GM23248 (cell line): Measurements from ENCODE around the gene VPS35. TPM values are rescaled to one million over a fixed set of nuclear protein-coding genes. Genes with fewer than 3 reads are reported as not detected.

Source experiments
- DNase-seq: peaks from one replicate; pipeline ENCODE4 v3.0.0-alpha.2; 2015
- H2AFZ ChIP-seq: fragments of 200-600 bp; sonication (generic); 2 replicates; pipeline ENCODE4 v1.6.1; 2016; ENCODE audit warnings: antibody characterized with exemption
- H3F3A ChIP-seq: fragments of 200-600 bp; sonication (generic); 2 replicates; pipeline ENCODE4 v1.6.1; 2016; ENCODE audit warnings: mild to moderate bottlenecking, antibody characterized with exemption, mixed run types; ENCODE audit not compliant: insufficient read depth
- H3K27ac ChIP-seq: fragments of 200-600 bp; sonication (generic); 2 replicates; pipeline ENCODE4 v1.5.1; 2016; ENCODE audit warnings: mild to moderate bottlenecking
- H3K27me3 ChIP-seq: fragments of 200-600 bp; sonication (generic); replicated peaks from 2 replicates; pipeline ENCODE4 v1.6.1; 2016; ENCODE audit warnings: mild to moderate bottlenecking; ENCODE audit not compliant: insufficient read depth
- H3K36me3 ChIP-seq: fragments of 200-600 bp; sonication (generic); 2 replicates; pipeline ENCODE4 v1.6.1; 2016; ENCODE audit warnings: low read depth, mild to moderate bottlenecking
- H3K4me1 ChIP-seq: fragments of 200-600 bp; sonication (generic); 2 replicates; pipeline ENCODE4 v1.6.1; 2016; ENCODE audit warnings: mild to moderate bottlenecking; ENCODE audit not compliant: insufficient read depth
- H3K4me2 ChIP-seq: fragments of 200-600 bp; sonication (generic); one replicate; pipeline ENCODE4 v1.6.1; 2016; ENCODE audit warnings: mild to moderate bottlenecking; ENCODE audit not compliant: unreplicated experiment
- H3K4me3 ChIP-seq: fragments of 200-600 bp; sonication (generic); 2 replicates; pipeline ENCODE4 v1.5.1; 2016; ENCODE audit warnings: mild to moderate bottlenecking
- H3K79me2 ChIP-seq: fragments of 200-600 bp; sonication (generic); 2 replicates; pipeline ENCODE4 v1.6.1; 2016; ENCODE audit warnings: mild to moderate bottlenecking; ENCODE audit not compliant: insufficient read depth
- H3K9ac ChIP-seq: fragments of 200-600 bp; sonication (generic); 2 replicates; pipeline ENCODE4 v1.6.1; 2016; ENCODE audit warnings: mild to moderate bottlenecking
- H3K9me2 ChIP-seq: fragments of 200-600 bp; sonication (generic); 2 replicates; pipeline ENCODE4 v1.6.1; 2016; ENCODE audit warnings: mixed run types, mild to moderate bottlenecking, moderate library complexity; ENCODE audit not compliant: insufficient read depth
- H3K9me3 ChIP-seq: fragments of 200-600 bp; sonication (generic); one replicate; pipeline ENCODE4 v1.6.1; 2017; ENCODE audit warnings: low read depth
- H4K20me1 ChIP-seq: fragments of 200-600 bp; sonication (generic); 2 replicates; pipeline ENCODE4 v1.6.0; 2016; ENCODE audit not compliant: insufficient read depth
- EZH2 ChIP-seq: fragments of 200-600 bp; sonication (generic); IDR thresholded peaks from 2 replicates; pipeline ENCODE4 v1.6.1; 2018; ENCODE audit warnings: antibody characterized with exemption, mild to moderate bottlenecking; ENCODE audit not compliant: insufficient read depth, poor library complexity, severe bottlenecking
- EZH2phosphoT487 ChIP-seq: fragments of 200-600 bp; sonication (generic); IDR thresholded peaks from 2 replicates; pipeline ENCODE4 v1.6.1; 2018; ENCODE audit warnings: antibody characterized with exemption, moderate library complexity, mild to moderate bottlenecking, low read depth; ENCODE audit not compliant: insufficient read depth
- WGBS, 2 experiments: methylation state at CpG; one replicate each; pipeline ENCODE4 v1.1.6; 2015 to 2017; ENCODE audit warnings: low lambda C conversion rate in 2 of 2, low coverage in 1 of 2; ENCODE audit errors: missing lambda C conversion rate in 2 of 2; 5-methylcytosine and 5-hydroxymethylcytosine counted together
- in situ Hi-C: fragments of 300-500 bp; cut with MboI; formaldehyde crosslinking; loops from 2 replicates; pipeline ENCODE4 v1.15.0; 2020
- polyA plus RNA-seq: library from polyadenylated mRNA; unstranded; fragments of >200 nt; fragmentation: Nextera tagmentation; extraction: Ambion mirVana; gene quantifications from 2 replicates; pipeline ENCODE4 v1.2.1, GENCODE V29; 2016
- total RNA-seq: library from RNA; depleted of rRNA; stranded (reverse); fragments of >200 nt; shearing (Covaris generic); gene quantifications from 2 replicates; pipeline ENCODE4 v1.2.3, GENCODE V29; 2014

The VPS35 gene
- total and polyA plus RNA-seq, 2 experiments from 2014 or later: 91.1 to 213 TPM

DNA sequence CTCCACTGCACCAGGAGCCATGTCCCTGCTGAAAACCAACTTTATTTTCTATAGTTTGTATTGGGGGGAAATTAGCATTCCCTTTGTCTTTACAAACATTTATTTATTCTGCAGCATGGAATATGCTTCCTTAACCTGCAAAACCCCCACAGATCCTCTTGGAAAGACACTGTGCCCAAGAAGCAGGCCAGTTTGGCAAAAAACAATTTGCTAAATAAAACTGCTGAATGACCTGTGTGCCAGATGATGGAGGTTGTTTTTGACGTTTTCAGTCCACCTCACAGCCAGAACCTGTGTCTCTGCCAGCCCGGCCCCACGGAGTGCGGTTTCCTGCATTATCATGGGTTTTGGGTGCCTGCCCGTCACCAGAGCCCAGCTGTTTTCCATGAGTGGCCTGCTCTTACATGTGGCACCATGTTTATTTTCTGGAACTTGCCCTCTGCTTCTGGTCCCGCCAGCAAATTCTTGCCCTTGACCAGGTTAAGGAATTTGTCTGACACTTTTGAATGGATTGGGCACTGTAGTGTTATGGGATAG lies 26.9 kb upstream of the VPS35 start:
- Histone ChIP-seq H3K4me2 (no peak overlapping the region), H3F3A (no peaks in the 10 kb centered on the region), H3K9me3 (no peaks in the 10 kb centered on the region), H3K4me1 (no peaks in the 10 kb centered on the region), H3K36me3 (no peaks in the 10 kb centered on the region), H3K4me3 (no peak overlapping the region), H3K27me3 (no peaks in the 10 kb centered on the region), H3K27ac (no peak overlapping the region), H2AFZ (no peak overlapping the region), H3K79me2 (no peaks in the 10 kb centered on the region), H3K9me2 (no peaks in the 10 kb centered on the region), H4K20me1 (no peaks in the 10 kb centered on the region), H3K9ac (no peak overlapping the region)
- TF ChIP-seq EZH2: no peak
- no peak for TF ChIP-seq EZH2phosphoT487
- in situ Hi-C loops: no loop called here
- DNase-seq: no peak
- 52 to 57% methylated on average over 6 of the region's 6 CpGs for WGBS, 2 experiments

DNA sequence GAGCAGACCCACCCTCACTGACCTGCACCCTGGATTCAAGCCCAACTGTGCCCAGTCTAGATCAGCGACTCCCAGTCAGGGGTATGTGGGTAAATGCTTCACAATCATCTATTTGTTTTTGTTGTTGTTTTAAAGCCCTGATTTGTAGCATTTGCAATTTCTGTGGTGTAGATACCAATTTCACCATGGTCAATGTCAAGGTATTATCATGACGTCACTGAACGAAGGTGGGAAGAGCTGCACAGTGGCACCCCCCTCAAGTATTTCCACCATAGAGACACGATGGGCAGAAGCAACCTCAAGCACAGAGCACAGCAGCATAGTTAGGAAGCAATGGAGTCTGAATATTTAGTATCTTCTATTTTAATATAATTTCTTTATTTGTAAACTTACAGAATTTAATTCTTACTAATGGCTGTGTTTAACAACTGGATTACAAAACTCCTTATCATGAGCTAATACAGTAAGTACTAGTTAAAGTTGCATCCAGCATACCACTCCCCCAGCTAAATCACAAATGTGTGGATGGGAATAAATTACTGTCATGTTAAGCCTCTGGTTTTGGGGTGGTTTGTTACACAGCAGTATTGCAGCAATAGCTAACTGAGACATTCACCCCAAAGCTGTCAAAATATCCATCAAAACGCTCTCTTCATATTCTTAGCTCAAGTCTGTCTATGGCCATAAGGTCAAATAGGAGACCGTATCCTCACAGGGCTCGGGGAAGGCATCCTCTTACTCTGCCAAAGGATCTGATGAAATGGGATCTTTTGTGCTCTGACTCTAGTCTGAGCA lies 26.0 kb upstream of the VPS35 start:
- H3F3A ChIP-seq: no peaks in the 10 kb centered on the region
- no peaks in the 10 kb centered on the region for H3K79me2 ChIP-seq
- in situ Hi-C loops: no loop called here
- no peak overlapping the region for H2AFZ ChIP-seq
- no peaks in the 10 kb centered on the region for H4K20me1 ChIP-seq
- H3K4me2 ChIP-seq: no peak overlapping the region
- no peaks in the 10 kb centered on the region for H3K36me3 ChIP-seq
- no peaks in the 10 kb centered on the region for H3K9me2 ChIP-seq
- H3K9me3 ChIP-seq: no peaks in the 10 kb centered on the region
- WGBS, 2 experiments: 50 to 58% methylated on average over 7 of the region's 7 CpGs
- H3K4me3 ChIP-seq: no peak overlapping the region
- TF ChIP-seq EZH2phosphoT487: no peak
- TF ChIP-seq EZH2: no peak
- H3K27ac ChIP-seq: no peak overlapping the region
- no peak for DNase-seq
- H3K27me3 ChIP-seq: no peaks in the 10 kb centered on the region
- H3K9ac ChIP-seq: no peak overlapping the region
- no peaks in the 10 kb centered on the region for H3K4me1 ChIP-seq

DNA sequence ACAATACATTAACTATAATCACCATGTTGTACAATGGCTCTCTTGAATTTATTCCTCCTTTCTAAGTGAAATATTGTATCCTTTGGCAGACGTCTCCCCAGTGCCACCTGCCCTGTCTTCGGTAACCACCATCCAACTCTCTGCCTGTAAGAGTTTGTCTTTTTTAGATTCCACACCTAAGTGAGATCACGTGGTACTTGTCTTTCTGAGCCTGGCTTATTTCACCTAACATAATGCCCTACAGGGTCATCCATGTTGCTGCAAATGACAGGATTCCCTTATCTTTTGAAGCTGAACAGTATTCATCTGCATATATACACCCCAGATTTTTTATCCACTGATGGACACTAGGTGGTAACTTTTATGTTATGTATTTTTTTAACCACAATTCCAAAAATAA lies 24.7 kb upstream of the VPS35 start:
- WGBS, 2 experiments: 41 to 44% methylated on average over 3 of the region's 3 CpGs
- Histone ChIP-seq H3K4me3 (no peak overlapping the region), H3K9ac (no peak overlapping the region), H3K36me3 (no peaks in the 10 kb centered on the region), H3K9me2 (no peaks in the 10 kb centered on the region), H3K9me3 (no peaks in the 10 kb centered on the region), H3K27ac (no peak overlapping the region), H3K27me3 (no peaks in the 10 kb centered on the region), H3K4me1 (no peaks in the 10 kb centered on the region), H2AFZ (no peak overlapping the region), H3F3A (no peaks in the 10 kb centered on the region), H3K4me2 (no peak overlapping the region), H3K79me2 (no peaks in the 10 kb centered on the region), H4K20me1 (no peaks in the 10 kb centered on the region)
- no peak for DNase-seq
- TF ChIP-seq EZH2phosphoT487: no peak
- TF ChIP-seq EZH2: no peak
- in situ Hi-C loops: no loop called here

DNA sequence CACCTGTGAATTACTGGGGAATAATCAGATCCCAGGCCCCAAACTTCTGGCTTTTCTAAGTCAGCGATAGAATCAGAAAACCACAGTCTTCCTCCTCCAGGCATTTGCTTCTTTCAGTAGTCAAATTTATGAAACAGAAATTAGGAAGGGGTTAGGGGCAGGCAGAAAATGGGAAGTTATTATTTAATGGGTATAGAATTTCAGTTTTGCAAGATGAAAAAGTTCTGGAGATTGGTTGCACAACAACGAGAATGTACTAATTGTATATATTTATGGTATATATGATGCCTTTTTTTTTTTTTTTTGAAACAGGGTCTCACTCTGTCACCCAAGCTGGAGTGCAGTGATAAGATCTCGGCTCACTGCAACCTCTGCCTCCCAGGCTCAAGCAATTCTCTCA lies 23.9 kb upstream of the VPS35 start:
- WGBS, 2 experiments: 49 to 56% methylated on average over 3 of the region's 3 CpGs
- H3K9me2 ChIP-seq: no peaks in the 10 kb centered on the region

More for the DNA sequence above, 23.9 kb upstream of the VPS35 start:
- Histone ChIP-seq H3K27ac (no peak overlapping the region), H3K4me3 (no peak overlapping the region), H3K27me3 (no peaks in the 10 kb centered on the region), H3F3A (no peaks in the 10 kb centered on the region), H4K20me1 (no peaks in the 10 kb centered on the region), H3K9me3 (no peaks in the 10 kb centered on the region), H3K4me2 (no peak overlapping the region), H3K4me1 (no peaks in the 10 kb centered on the region), H2AFZ (no peak overlapping the region), H3K79me2 (no peaks in the 10 kb centered on the region), H3K36me3 (no peaks in the 10 kb centered on the region), H3K9ac (no peak overlapping the region)
- no peak for DNase-seq
- TF ChIP-seq EZH2phosphoT487 (no peak), EZH2 (no peak)
- in situ Hi-C loops: no loop called here
